Heart left ventricle (tissue), 13 donors: ENCODE measurements around the gene PRSS36.

ENCODE experiments used
- POLR2A ChIP-seq, 2 donors: fragments of 450-650 bp; IDR thresholded peaks; one replicate each; pipeline ENCODE4 v1.6.1; 2017; ENCODE audit warnings: antibody characterized with exemption in 2 of 2, mild to moderate bottlenecking in 2 of 2, moderate library complexity in 2 of 2
- TF ChIP-seq, protein P1 (sequence below), 12 donors: fragments of 200-600 bp; sonication (generic) in 4 of 12; IDR thresholded peaks; one replicate each; pipeline versions ENCODE4 v1.5.0 to v1.8.0; 2018 to 2022; ENCODE audit warnings: antibody characterized with exemption in 12 of 12, mild to moderate bottlenecking in 5 of 12
- donor health status: ischemic (EF 13 %, LVEDD 7.1; RV severe dilation, severe dysfunction).
- donor health status: DM: no; HTN: yes; CAD: no.
- donor health status: DM: no; HTN: no; CAD: no.
- donor health status: ischemic (EF 25% LVEDD 6.9; RV normal size, moderate dysfunction).
- donor health status: ischemic (EF 25% LVEDD 5.7; RV mildly dilated, moderate dysfunction).
- donor health status: ischemic (EF 35%, LVEDD 5.7; RV mildly dilated, moderate dysfunction).
- donor health status: nonischemic (EF 11% LVEDD 7.7; RV severe dilation, severe dysfunction).
- donor health status: DM: yes; HTN: yes; CAD: no.
- donor health status: PGD.
- donor health status: ischemic (EF 29% LVEDD 5.4; RV normal size, mild dysfunction).
- donor health status: nonischemic (EF 23%, LVEDD 6.1; RV moderate dilation, normal function).

DNA sequence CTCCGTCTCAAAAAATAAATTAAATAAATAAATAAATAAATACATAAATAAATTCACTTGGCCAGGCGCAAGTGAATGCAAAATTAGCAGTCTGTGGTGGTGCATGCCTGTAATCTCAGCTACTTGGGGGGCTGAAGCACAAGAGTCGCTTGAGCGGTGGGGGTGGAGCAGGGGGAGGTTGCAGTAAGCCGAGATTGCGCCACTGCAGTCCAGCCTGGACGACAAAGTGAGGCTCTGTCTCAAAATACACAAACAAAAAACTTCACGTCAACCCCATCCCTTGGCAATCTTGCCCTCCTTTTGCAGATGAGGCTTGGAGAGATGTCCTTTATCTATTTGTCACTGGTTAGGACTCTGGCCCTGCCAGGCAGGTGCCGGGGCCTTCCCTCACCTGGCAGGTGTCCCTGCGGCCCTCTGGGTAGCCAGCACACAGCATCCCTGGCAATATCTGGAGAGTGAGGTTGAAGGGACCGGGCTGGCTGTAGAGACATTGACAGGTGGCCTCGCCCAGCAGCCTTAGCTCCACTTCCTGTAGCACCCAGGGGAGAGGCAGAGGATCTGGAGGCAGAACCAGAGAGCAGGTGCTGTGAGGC lies 4.4 kb downstream of the PRSS36 start:
- TF ChIP-seq, protein P1, sequence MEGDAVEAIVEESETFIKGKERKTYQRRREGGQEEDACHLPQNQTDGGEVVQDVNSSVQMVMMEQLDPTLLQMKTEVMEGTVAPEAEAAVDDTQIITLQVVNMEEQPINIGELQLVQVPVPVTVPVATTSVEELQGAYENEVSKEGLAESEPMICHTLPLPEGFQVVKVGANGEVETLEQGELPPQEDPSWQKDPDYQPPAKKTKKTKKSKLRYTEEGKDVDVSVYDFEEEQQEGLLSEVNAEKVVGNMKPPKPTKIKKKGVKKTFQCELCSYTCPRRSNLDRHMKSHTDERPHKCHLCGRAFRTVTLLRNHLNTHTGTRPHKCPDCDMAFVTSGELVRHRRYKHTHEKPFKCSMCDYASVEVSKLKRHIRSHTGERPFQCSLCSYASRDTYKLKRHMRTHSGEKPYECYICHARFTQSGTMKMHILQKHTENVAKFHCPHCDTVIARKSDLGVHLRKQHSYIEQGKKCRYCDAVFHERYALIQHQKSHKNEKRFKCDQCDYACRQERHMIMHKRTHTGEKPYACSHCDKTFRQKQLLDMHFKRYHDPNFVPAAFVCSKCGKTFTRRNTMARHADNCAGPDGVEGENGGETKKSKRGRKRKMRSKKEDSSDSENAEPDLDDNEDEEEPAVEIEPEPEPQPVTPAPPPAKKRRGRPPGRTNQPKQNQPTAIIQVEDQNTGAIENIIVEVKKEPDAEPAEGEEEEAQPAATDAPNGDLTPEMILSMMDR (IDR thresholded peaks at IDR 0.05): no peak
- TF ChIP-seq POLR2A (IDR thresholded peaks at IDR 0.05): no peak
